Sigmoid colon (tissue), 4 donors: ENCODE data around the gene LDB2.

Experiments used
- EP300 ChIP-seq, 4 donors: sonication (generic); formaldehyde crosslinking; IDR thresholded peaks; one replicate each; pipeline ENCODE4 v1.6.1; 2017; ENCODE audit warnings: antibody characterized with exemption in 4 of 4
- POLR2A ChIP-seq, 2 donors: fragments of 450-650 bp; IDR thresholded peaks; one replicate each; pipeline ENCODE4 v1.6.1; 2016; ENCODE audit warnings: antibody characterized with exemption in 2 of 2, mild to moderate bottlenecking in 2 of 2, moderate library complexity in 2 of 2
- POLR2AphosphoS5 ChIP-seq, 4 donors: sonication (generic); formaldehyde crosslinking; IDR thresholded peaks; one replicate each; pipeline ENCODE4 v1.6.1; 2017; ENCODE audit warnings: antibody characterized with exemption in 4 of 4
- TF ChIP-seq, protein P1 (sequence below), 4 experiments: fragments of 450-650 bp in 3 of 4; fragments of 200-600 bp in 1 of 4; IDR thresholded peaks; one replicate each; pipeline ENCODE4 v1.5.1; 2016 to 2019; ENCODE audit warnings: antibody characterized with exemption in 4 of 4, mild to moderate bottlenecking in 3 of 4, moderate library complexity in 2 of 4

GRCh38 chr4:16729336-16729735 lies 169.1 kb downstream of the LDB2 start:
- TF ChIP-seq, protein P1, sequence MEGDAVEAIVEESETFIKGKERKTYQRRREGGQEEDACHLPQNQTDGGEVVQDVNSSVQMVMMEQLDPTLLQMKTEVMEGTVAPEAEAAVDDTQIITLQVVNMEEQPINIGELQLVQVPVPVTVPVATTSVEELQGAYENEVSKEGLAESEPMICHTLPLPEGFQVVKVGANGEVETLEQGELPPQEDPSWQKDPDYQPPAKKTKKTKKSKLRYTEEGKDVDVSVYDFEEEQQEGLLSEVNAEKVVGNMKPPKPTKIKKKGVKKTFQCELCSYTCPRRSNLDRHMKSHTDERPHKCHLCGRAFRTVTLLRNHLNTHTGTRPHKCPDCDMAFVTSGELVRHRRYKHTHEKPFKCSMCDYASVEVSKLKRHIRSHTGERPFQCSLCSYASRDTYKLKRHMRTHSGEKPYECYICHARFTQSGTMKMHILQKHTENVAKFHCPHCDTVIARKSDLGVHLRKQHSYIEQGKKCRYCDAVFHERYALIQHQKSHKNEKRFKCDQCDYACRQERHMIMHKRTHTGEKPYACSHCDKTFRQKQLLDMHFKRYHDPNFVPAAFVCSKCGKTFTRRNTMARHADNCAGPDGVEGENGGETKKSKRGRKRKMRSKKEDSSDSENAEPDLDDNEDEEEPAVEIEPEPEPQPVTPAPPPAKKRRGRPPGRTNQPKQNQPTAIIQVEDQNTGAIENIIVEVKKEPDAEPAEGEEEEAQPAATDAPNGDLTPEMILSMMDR (IDR thresholded peaks at IDR 0.05) = no peak
- TF ChIP-seq POLR2AphosphoS5 (IDR thresholded peaks at IDR 0.05) = no peak
- no peak for TF ChIP-seq POLR2A (IDR thresholded peaks at IDR 0.05)
- no peak for TF ChIP-seq EP300 (IDR thresholded peaks at IDR 0.05)
